HUES6 (cell line): ENCODE results near the gene PARD6G.
"Not testable (repeated sequence)": the region's sequence is repeated elsewhere in the genome, so short reads cannot be mapped to it uniquely, and the experiment has no call there.

Source experiments
- H3K27ac ChIP-seq: 2 replicates; pipeline ENCODE4 v1.7.0; 2013; ENCODE audit warnings: low read depth, mild to moderate bottlenecking, low read length, inconsistent platforms
- H3K27me3 ChIP-seq: 2 replicates; pipeline ENCODE4 v1.6.1; 2013; ENCODE audit warnings: low read length; ENCODE audit not compliant: control insufficient read depth, insufficient read depth
- H3K36me3 ChIP-seq: 2 replicates; pipeline ENCODE4 v1.6.1; 2013; ENCODE audit warnings: low read length; ENCODE audit not compliant: control insufficient read depth, insufficient read depth
- H3K4me1 ChIP-seq: 2 replicates; pipeline ENCODE4 v1.6.1; 2013; ENCODE audit warnings: low read length; ENCODE audit not compliant: control insufficient read depth, insufficient read depth
- H3K4me3 ChIP-seq: 2 replicates; pipeline ENCODE4 v1.5.1; 2013; ENCODE audit warnings: low read depth, low read length
- H3K9ac ChIP-seq: one replicate; pipeline ENCODE4 v1.6.1; 2013; ENCODE audit warnings: mild to moderate bottlenecking, low read length
- H3K9me3 ChIP-seq: 2 replicates; pipeline ENCODE4 v1.6.1; 2013; ENCODE audit warnings: low read depth, low read length; ENCODE audit not compliant: control insufficient read depth, insufficient read depth

The PARD6G gene

GRCh38 chr18:80239830-80240229 lies 7.5 kb downstream of the PARD6G start:
- no peak overlapping the region for H3K4me3 ChIP-seq
- no peaks in the 10 kb centered on the region for H3K36me3 ChIP-seq
- peaks cover 6% of the 10 kb centered on the region; the same call in 1 of the 2 replicates for H3K4me1 ChIP-seq
- no peak overlapping the region for H3K27ac ChIP-seq
- H3K9ac ChIP-seq: no peak overlapping the region
- H3K9me3 ChIP-seq: no peaks in the 10 kb centered on the region
- no peaks in the 10 kb centered on the region for H3K27me3 ChIP-seq

GRCh38 chr18:80238651-80239260 lies 8.6 kb downstream of the PARD6G start:
- Histone ChIP-seq H3K4me1 (peaks cover 6% of the 10 kb centered on the region; the same call in 1 of the 2 replicates), H3K9ac (no peak overlapping the region), H3K27me3 (no peaks in the 10 kb centered on the region), H3K4me3 (no peak overlapping the region), H3K27ac (no peak overlapping the region), H3K9me3 (no peaks in the 10 kb centered on the region), H3K36me3 (no peaks in the 10 kb centered on the region)

GRCh38 chr18:80237519-80237918 lies 9.8 kb downstream of the PARD6G start:
- not testable (repeated sequence) for H3K27me3 ChIP-seq, H3K27ac ChIP-seq, H3K4me3 ChIP-seq, H3K9me3 ChIP-seq, H3K9ac ChIP-seq, H3K36me3 ChIP-seq, H3K4me1 ChIP-seq

GRCh38 chr18:80234398-80234797 lies 12.9 kb downstream of the PARD6G start:
- no peaks in the 10 kb centered on the region for H3K36me3 ChIP-seq

GRCh38 chr18:80233899-80234298 lies 13.4 kb downstream of the PARD6G start:
- Histone ChIP-seq H3K27ac (no peak overlapping the region), H3K9me3 (no peaks in the 10 kb centered on the region), H3K4me1 (no peaks in the 10 kb centered on the region), H3K36me3 (no peaks in the 10 kb centered on the region), H3K4me3 (no peak overlapping the region), H3K27me3 (no peaks in the 10 kb centered on the region), H3K9ac (no peak overlapping the region)

More at GRCh38 chr18:80234398-80234797, 12.9 kb downstream of the PARD6G start:
- H3K4me3 ChIP-seq: no peak overlapping the region
- H3K9ac ChIP-seq: no peak overlapping the region
- no peak overlapping the region for H3K27ac ChIP-seq
- H3K9me3 ChIP-seq: no peaks in the 10 kb centered on the region
- H3K4me1 ChIP-seq: no peaks in the 10 kb centered on the region
- H3K27me3 ChIP-seq: no peaks in the 10 kb centered on the region

GRCh38 chr18:80233201-80233835 lies 14.0 kb downstream of the PARD6G start:
- no peaks in the 10 kb centered on the region for H3K27me3 ChIP-seq
- no peak overlapping the region for H3K27ac ChIP-seq

GRCh38 chr18:80232710-80233109 lies 14.6 kb downstream of the PARD6G start:
- no peaks in the 10 kb centered on the region for H3K9me3 ChIP-seq
- no peaks in the 10 kb centered on the region for H3K4me1 ChIP-seq
- no peak overlapping the region for H3K4me3 ChIP-seq
- no peaks in the 10 kb centered on the region for H3K27me3 ChIP-seq
- no peak overlapping the region for H3K27ac ChIP-seq
- H3K9ac ChIP-seq: no peak overlapping the region
- H3K36me3 ChIP-seq: no peaks in the 10 kb centered on the region

More at GRCh38 chr18:80233201-80233835, 14.0 kb downstream of the PARD6G start:
- Histone ChIP-seq H3K9ac (no peak overlapping the region), H3K4me3 (no peak overlapping the region), H3K9me3 (no peaks in the 10 kb centered on the region), H3K4me1 (no peaks in the 10 kb centered on the region), H3K36me3 (no peaks in the 10 kb centered on the region)

- H3K4me1 ChIP-seq: no peaks in the 10 kb centered on the region
- no peaks in the 10 kb centered on the region for H3K9me3 ChIP-seq
- no peak overlapping the region for H3K4me3 ChIP-seq
- no peak overlapping the region for H3K27ac ChIP-seq
- no peak overlapping the region for H3K9ac ChIP-seq
- no peaks in the 10 kb centered on the region for H3K27me3 ChIP-seq
- H3K36me3 ChIP-seq: no peaks in the 10 kb centered on the region
Measured at GRCh38 chr18:80232030-80232429, 15.3 kb downstream of the PARD6G start.

- Histone ChIP-seq H3K27me3 (no peaks in the 10 kb centered on the region), H3K4me3 (no peak overlapping the region), H3K27ac (no peak overlapping the region), H3K9ac (no peak overlapping the region), H3K36me3 (no peaks in the 10 kb centered on the region), H3K9me3 (no peaks in the 10 kb centered on the region), H3K4me1 (no peaks in the 10 kb centered on the region)
Measured at GRCh38 chr18:80231616-80232015, 15.7 kb downstream of the PARD6G start.

GRCh38 chr18:80231151-80231550 lies 16.2 kb downstream of the PARD6G start:
- no peaks in the 10 kb centered on the region for H3K4me1 ChIP-seq
- no peaks in the 10 kb centered on the region for H3K27me3 ChIP-seq
- H3K36me3 ChIP-seq: no peaks in the 10 kb centered on the region
- H3K9ac ChIP-seq: no peak overlapping the region
- H3K4me3 ChIP-seq: no peak overlapping the region
- no peak overlapping the region for H3K27ac ChIP-seq
- H3K9me3 ChIP-seq: no peaks in the 10 kb centered on the region

- H3K36me3 ChIP-seq: no peaks in the 10 kb centered on the region
- no peak overlapping the region for H3K9ac ChIP-seq
- no peaks in the 10 kb centered on the region for H3K27me3 ChIP-seq
- no peaks in the 10 kb centered on the region for H3K9me3 ChIP-seq
- H3K27ac ChIP-seq: no peak overlapping the region
- H3K4me1 ChIP-seq: no peaks in the 10 kb centered on the region
- no peak overlapping the region for H3K4me3 ChIP-seq
Measured at GRCh38 chr18:80229766-80230745, 17.3 kb downstream of the PARD6G start.
